Ishikawa (cell line): ENCODE measurements around the gene ZEB2.

ENCODE experiments used
- CEBPB ChIP-seq: IDR thresholded peaks from 2 replicates; pipeline ENCODE4 v1.6.1; 2012
- CREB1 ChIP-seq: IDR thresholded peaks from 2 replicates; pipeline ENCODE4 v1.6.1; 2012; ENCODE audit warnings: low read depth
- EGR1 ChIP-seq: IDR thresholded peaks from 2 replicates; pipeline ENCODE4 v1.6.1; 2012
- EP300 ChIP-seq: IDR thresholded peaks from 2 replicates; pipeline ENCODE4 v1.6.1; 2012; ENCODE audit warnings: borderline replicate concordance
- FOXM1 ChIP-seq: IDR thresholded peaks from 2 replicates; pipeline ENCODE4 v1.6.1; 2012; ENCODE audit warnings: low read depth, borderline replicate concordance
- RAD21 ChIP-seq: IDR thresholded peaks from 2 replicates; pipeline ENCODE4 v1.6.1; 2012; ENCODE audit warnings: low read depth
- REST ChIP-seq: IDR thresholded peaks from 2 replicates; pipeline ENCODE4 v1.6.1; 2012; ENCODE audit warnings: low read depth, mild to moderate bottlenecking
- TAF1 ChIP-seq: IDR thresholded peaks from 2 replicates; pipeline ENCODE4 v1.6.1; 2012; ENCODE audit warnings: low read depth, mild to moderate bottlenecking
- TCF12 ChIP-seq: IDR thresholded peaks from 2 replicates; pipeline ENCODE4 v1.6.1; 2012; ENCODE audit warnings: low read depth
- TEAD4 ChIP-seq: IDR thresholded peaks from 2 replicates; pipeline ENCODE4 v1.6.1; 2012
- USF1 ChIP-seq: IDR thresholded peaks from 2 replicates; pipeline ENCODE4 v1.6.1; 2012
- YY1 ChIP-seq: IDR thresholded peaks from 2 replicates; pipeline ENCODE4 v1.6.1; 2012; ENCODE audit warnings: low read depth
- ZBTB7A ChIP-seq: IDR thresholded peaks from 2 replicates; pipeline ENCODE4 v1.6.1; 2012; ENCODE audit warnings: low read depth

- TF ChIP-seq TCF12 (no peak), YY1 (no peak), TAF1 (no peak), RAD21 (no peak), ZBTB7A (no peak), EP300 (no peak), REST (no peak), FOXM1 (no peak), CEBPB (no peak), TEAD4 (no peak), USF1 (no peak), EGR1 (no peak), CREB1 (no peak)
These were observed 129.4 kb downstream of the ZEB2 start for GRCh38 chr2:144390424-144391020.
